Muscle of leg (tissue), 11 donors: ENCODE data around the gene ADNP. TPM values are rescaled to one million over a fixed set of nuclear protein-coding genes. Genes with fewer than 3 reads are reported as not detected.
A peak's percentile ranks its signal among the peaks of the same experiment; 100 is the strongest.

Source experiments
- DNase-seq: peaks from one replicate; pipeline ENCODE4 v3.0.0; 2013
- H3K27ac ChIP-seq: one replicate; pipeline ENCODE4 v1.5.1; 2013; ENCODE audit warnings: mild to moderate bottlenecking, low read length, control low read depth
- H3K27me3 ChIP-seq: one replicate; pipeline ENCODE4 v1.6.1; 2013; ENCODE audit warnings: low read length; ENCODE audit not compliant: control insufficient read depth, insufficient read depth
- H3K36me3 ChIP-seq: one replicate; pipeline ENCODE4 v1.6.1; 2013; ENCODE audit warnings: low read length; ENCODE audit not compliant: control insufficient read depth, insufficient read depth
- H3K4me1 ChIP-seq: one replicate; pipeline ENCODE4 v1.6.1; 2013; ENCODE audit warnings: low read length; ENCODE audit not compliant: control insufficient read depth, insufficient read depth
- H3K4me3 ChIP-seq: one replicate; pipeline ENCODE4 v1.5.1; 2013; ENCODE audit warnings: low read length, control low read depth
- H3K9me3 ChIP-seq: replicated peaks from 2 replicates; pipeline ENCODE4 v1.6.1; 2013; ENCODE audit warnings: low read depth, low read length; ENCODE audit not compliant: control insufficient read depth
- WGBS: methylation state at CpG from one replicate; pipeline ENCODE4 v1.1.5; 2013; ENCODE audit warnings: missing lambda C conversion rate; ENCODE audit not compliant: insufficient coverage; 5-methylcytosine and 5-hydroxymethylcytosine counted together
- polyA plus RNA-seq, 8 donors: library from polyadenylated mRNA; unstranded; fragments of 120-200 nt; gene quantifications; one replicate each; pipeline versions ENCODE4 v1.2.1 to v1.2.3, GENCODE V29; 2013; ENCODE audit warnings: inconsistent platforms in 1 of 8, low replicate concordance in 1 of 8; ENCODE audit not compliant: insufficient read length in 8 of 8, insufficient read depth in 1 of 8
- total RNA-seq: library from RNA; stranded (reverse); fragments of 120-200 nt; gene quantifications from one replicate; pipeline ENCODE4 v1.2.4, GENCODE V29; 2013

The ADNP gene
- total and polyA plus RNA-seq, 9 donors, result 37.9 to 68.5 (median 54.6) TPM

DNA sequence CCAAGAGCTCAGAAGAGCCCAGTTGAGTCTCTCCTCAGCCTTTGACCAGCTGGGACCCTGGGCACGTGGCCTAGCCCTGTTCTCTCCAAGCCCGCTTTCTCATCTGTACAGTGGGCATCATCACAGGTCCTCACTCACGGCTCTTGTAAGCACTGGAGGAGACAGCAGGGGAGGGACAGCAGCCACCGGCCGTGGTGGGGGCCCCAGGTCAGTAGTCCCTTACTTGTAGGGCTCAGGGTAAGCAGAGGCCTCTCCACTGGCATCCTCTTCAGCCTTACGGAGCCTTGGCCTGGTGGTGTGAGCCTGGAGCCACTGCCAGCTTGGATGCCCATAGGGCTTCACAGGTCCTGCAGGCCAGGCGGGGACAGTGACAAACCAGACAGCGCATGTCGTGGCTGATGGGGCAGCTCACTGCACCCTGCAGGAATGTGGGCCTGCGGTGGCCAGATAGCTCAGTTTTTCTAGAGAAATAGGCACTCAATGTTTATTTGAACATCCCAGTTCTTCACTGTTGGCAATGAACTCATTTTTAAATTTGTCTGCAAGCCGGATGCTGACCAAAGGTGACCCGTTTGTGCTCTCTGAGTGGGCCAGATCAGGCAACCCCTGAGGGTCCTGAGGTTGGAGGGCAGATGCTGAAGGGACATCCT is 65.1 kb downstream of the ADNP start:
- Histone ChIP-seq H3K36me3 (no peaks in the 10 kb centered on the region), H3K4me3 (no peak overlapping the region), H3K9me3 (no peaks in the 10 kb centered on the region), H3K4me1 (peaks cover 23% of the 10 kb centered on the region), H3K27me3 (no peaks in the 10 kb centered on the region), H3K27ac (no peak overlapping the region)
- no peak for DNase-seq
- whole genome bisulfite sequencing, result 88% methylated on average over 12 of the region's 12 CpGs

DNA sequence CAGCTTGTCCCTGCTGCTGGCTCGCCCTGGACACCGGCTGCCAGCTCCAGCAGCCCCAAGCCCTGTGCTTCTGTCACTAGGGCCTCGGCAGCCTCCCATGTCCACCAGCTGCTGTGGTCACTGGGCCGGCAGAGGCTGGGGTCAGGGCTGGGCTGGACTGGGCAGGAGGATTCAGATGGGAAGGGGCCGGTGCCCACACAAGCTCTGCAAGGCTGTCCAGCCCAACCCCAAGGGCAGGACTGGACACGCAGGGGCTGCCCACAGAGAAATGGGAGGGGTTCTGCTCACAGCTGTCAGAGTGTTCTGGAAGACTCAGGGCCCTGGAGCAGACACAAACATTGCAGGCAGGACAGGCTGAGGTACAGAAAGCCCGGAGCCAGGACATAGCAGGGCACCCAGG is 65.6 kb downstream of the ADNP start:
- no peaks in the 10 kb centered on the region for H3K36me3 ChIP-seq
- no peaks in the 10 kb centered on the region for H3K27me3 ChIP-seq
- WGBS, result 69% methylated on average over 5 of the region's 7 CpGs
- DNase-seq, result peak; percentile 20
- no peak overlapping the region for H3K27ac ChIP-seq
- H3K4me1 ChIP-seq, result peaks cover 20% of the 10 kb centered on the region
- H3K9me3 ChIP-seq, result no peaks in the 10 kb centered on the region
- no peak overlapping the region for H3K4me3 ChIP-seq

DNA sequence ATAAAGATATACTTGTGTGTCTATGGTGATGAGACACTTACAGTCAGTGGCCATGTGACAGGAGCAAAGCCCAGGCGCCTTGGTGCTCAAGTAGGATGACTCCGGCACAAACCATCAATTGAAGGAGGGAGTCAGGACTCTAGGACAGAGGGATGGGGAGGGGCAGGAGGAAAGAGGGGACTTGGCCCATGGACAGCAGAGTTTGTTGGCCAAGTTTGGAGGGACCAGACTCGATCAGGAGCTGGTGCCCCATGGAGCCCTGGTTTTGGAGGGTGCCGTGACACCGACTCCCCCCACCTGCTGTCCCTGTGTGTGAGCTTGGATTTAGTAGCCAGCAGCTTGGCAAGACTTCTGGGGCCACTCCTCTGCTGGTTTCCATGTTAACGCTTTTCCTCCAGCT is 66.1 kb downstream of the ADNP start:
- H3K36me3 ChIP-seq, result no peaks in the 10 kb centered on the region
- 81% methylated on average over 5 of the region's 6 CpGs for WGBS
- H3K4me3 ChIP-seq, result no peak overlapping the region
- no peak for DNase-seq
- peaks cover 15% of the 10 kb centered on the region for H3K4me1 ChIP-seq
- H3K9me3 ChIP-seq, result no peaks in the 10 kb centered on the region
- H3K27ac ChIP-seq, result no peak overlapping the region
- no peaks in the 10 kb centered on the region for H3K27me3 ChIP-seq

DNA sequence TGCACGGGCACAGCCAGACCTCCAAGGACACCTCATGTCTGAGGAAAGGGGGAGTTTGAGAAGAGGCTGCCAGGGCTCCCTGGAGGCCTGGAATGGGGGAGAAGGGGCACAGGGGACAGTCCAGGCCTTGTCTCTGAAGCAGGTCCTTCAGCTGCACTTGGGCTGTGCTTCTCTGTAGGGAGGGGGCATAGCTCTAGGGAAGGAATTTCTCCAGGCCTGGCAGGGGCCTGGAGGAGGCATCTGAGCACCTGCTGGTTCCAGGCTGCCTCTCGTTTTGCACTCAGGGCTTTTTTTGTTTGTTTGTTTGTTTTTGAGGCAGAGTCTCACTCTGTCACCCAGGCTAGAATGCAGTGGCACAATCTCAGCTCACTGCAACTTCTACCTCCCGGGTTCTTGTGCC is 68.7 kb downstream of the ADNP start:
- 80% methylated on average over 1 of the region's 3 CpGs for WGBS
- DNase-seq, result no peak
- Histone ChIP-seq H3K27ac (no peak overlapping the region), H3K9me3 (no peaks in the 10 kb centered on the region), H3K27me3 (no peaks in the 10 kb centered on the region), H3K36me3 (no peaks in the 10 kb centered on the region), H3K4me1 (peaks cover 14% of the 10 kb centered on the region), H3K4me3 (no peak overlapping the region)

DNA sequence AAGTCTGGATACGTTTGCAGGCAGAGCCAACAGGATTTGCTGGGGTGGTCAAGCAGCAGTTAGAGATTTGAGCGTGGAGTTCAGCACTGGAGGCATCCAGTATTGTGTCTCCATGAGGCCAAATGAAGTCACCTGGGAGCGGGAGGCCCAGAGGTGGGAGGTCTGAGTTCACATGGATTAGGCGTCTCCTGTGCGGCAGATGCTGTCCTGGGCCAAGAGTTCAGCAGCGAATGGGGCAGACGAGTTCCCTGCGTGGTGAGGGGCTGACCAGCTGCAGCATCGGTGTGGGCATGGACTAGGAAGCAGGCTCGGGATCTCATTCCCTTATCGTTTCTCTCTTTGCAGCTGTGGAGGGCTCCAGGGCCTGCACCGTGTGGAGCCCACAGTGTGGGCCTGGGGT is 70.2 kb downstream of the ADNP start:
- DNase-seq, result no peak
- H3K4me1 ChIP-seq, result peaks cover 13% of the 10 kb centered on the region
- H3K27ac ChIP-seq, result no peak overlapping the region
- WGBS, result 44% methylated on average over 12 of the region's 12 CpGs
- no peaks in the 10 kb centered on the region for H3K27me3 ChIP-seq
- no peaks in the 10 kb centered on the region for H3K9me3 ChIP-seq
- no peak overlapping the region for H3K4me3 ChIP-seq
- H3K36me3 ChIP-seq, result no peaks in the 10 kb centered on the region

DNA sequence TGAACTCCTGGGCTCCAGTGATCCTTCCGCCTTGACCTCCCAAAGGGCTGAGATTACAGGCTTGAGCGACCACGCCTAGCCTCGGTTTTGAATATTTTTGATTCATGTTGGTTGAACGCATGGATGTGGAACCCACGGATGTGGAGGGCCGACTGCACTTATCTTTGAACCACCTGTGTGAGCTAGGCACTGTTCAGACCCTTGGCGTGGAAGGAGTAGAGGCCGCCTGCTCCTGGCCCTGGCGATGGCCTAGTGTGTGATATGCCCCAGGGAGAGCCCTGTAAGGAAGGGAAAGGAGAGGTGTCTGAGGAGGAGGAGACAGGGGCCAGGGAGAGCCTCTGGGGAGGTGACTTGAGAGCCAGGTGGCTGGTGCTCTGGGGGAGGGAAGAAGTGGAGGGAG is 72.1 kb downstream of the ADNP start:
- Histone ChIP-seq H3K4me1 (peaks cover 4% of the 10 kb centered on the region), H3K9me3 (no peaks in the 10 kb centered on the region), H3K4me3 (no peak overlapping the region), H3K27ac (no peak overlapping the region), H3K36me3 (no peaks in the 10 kb centered on the region), H3K27me3 (no peaks in the 10 kb centered on the region)
- DNase-seq, result no peak
- whole genome bisulfite sequencing, result 89% methylated on average over 10 of the region's 10 CpGs

DNA sequence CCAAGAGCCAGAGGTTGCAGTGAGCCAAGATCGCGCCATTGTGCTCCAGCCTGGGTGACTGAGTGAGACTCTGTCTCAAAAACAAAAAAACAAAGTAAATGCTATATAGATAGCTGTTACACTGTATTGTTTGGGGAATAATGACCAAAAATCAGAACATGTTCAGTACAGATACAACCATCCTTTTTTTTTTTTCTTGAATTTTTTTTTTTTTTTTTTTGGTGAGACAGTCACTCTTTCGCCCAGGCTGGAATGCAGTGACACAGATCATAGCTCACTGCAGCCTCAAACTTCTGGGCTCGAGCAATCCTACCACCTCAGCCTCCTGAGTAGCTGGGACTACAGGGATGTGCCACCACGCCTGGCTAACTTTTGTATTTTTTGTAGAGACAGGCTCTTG is 72.7 kb downstream of the ADNP start:
- WGBS, result no CpG with 5 or more reads among the region's 5 CpGs
- Histone ChIP-seq H3K4me3 (no peak overlapping the region), H3K27me3 (no peaks in the 10 kb centered on the region), H3K4me1 (peaks cover 4% of the 10 kb centered on the region), H3K27ac (no peak overlapping the region), H3K9me3 (no peaks in the 10 kb centered on the region), H3K36me3 (no peaks in the 10 kb centered on the region)
- no peak for DNase-seq

DNA sequence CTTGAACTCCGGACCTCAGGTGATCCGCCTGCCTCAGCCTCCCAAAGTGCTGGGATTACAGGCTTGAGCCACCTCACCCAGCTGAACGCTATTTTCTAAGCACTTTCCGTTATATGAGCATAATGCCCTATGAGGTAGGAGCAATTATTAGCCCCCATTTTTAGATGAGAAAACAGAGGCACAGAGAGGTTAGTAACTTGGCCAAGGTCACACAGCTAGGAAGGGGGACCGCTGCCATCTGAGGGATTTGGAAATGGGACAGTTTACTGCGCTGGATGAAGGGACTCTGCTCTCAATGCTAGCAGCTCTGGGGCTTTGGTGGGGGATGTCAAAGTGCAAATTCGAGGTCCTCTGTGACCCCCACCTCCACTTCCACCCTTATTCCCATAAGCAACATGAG is 73.9 kb downstream of the ADNP start:
- H3K9me3 ChIP-seq, result no peaks in the 10 kb centered on the region
- H3K4me1 ChIP-seq, result peaks cover 4% of the 10 kb centered on the region
- H3K4me3 ChIP-seq, result no peak overlapping the region
- DNase-seq, result no peak
- H3K36me3 ChIP-seq, result no peaks in the 10 kb centered on the region
- 93% methylated on average over 4 of the region's 7 CpGs for WGBS
- no peaks in the 10 kb centered on the region for H3K27me3 ChIP-seq
- H3K27ac ChIP-seq, result no peak overlapping the region

DNA sequence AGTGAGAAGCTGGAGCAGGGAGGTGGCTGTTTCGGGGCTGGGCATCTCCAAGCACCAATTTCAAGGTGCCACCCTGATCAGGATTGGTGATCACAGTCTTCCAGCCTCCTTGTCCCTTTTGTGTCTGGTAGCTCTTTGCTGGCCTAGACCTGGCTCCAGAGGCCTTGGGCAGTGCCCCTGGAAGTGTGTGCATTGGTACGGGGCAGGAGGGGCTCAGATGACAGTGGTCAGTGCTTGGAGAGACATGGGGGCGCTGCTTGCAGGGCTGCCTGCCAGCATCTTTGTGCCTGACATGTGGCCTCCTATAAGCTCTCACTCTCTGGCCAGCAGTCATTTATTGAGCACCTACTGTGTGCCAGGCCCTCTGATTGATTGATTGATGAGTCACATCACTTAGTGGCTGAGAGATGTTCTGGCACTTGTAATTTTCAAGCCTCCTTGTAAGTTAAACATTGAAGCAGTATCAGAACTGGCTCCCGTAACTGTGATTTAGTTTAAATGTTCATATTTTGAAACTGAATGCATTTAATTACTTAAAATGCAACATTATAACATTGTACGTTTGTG is 74.7 kb downstream of the ADNP start:
- H3K4me1 ChIP-seq, result peaks cover 4% of the 10 kb centered on the region
- DNase-seq, result no peak
- H3K4me3 ChIP-seq, result no peak overlapping the region
- H3K36me3 ChIP-seq, result no peaks in the 10 kb centered on the region
- no peak overlapping the region for H3K27ac ChIP-seq
- WGBS, result 77% methylated on average over 3 of the region's 5 CpGs
- no peaks in the 10 kb centered on the region for H3K9me3 ChIP-seq
- no peaks in the 10 kb centered on the region for H3K27me3 ChIP-seq

DNA sequence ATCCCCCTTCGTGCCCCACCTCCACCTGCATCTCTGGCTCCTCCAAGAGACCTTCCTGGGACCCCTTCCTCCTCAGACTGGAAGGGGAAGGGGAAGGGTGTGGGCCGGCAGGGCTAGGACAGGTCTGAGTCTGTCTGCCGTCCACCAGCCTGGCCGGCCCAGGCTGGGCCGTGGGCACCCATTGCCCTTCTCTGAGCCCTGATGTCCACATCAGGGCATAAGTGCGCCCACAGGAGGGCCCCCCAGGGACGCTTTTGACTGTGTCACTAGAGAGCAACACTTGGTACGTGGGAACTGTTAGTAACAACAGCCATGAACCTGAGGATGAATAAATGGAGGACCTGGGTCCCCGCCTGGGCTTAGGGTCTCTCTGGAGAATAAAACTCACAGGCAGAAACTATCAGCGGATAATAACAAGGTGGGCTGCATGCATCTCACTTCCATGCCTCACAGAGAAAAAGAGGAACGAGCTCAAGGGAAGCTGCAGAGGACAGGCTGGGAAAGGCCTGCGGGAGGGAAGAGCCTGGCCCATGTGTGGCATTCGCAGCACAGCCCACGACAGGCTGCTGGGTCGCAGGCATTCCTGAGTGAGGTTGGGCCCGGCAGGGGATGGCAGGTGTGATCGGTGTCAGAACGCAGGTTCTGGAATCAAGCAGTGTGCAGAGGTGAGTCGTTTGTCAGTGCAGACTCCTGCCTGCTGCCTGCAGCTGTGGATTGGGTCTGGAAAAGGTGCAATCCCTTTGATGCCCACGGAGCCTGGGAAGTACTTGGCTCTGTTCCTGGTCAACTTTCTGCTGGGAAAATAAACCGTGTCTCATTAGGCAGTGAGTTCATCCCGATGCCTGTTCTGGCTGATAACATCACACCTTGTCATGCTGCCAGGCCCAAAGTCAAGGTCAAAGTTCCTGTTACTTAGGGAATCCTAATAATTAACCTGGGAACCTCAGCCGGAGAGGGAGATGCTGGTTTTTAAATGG is 75.5 kb downstream of the ADNP start:
- H3K9me3 ChIP-seq, result no peaks in the 10 kb centered on the region
- WGBS, result 46% methylated on average over 18 of the region's 23 CpGs
- no peaks in the 10 kb centered on the region for H3K36me3 ChIP-seq
- H3K27me3 ChIP-seq, result no peaks in the 10 kb centered on the region
- H3K4me3 ChIP-seq, result no peak overlapping the region
- no peaks in the 10 kb centered on the region for H3K4me1 ChIP-seq
- H3K27ac ChIP-seq, result no peak overlapping the region
- DNase-seq, result no peak
